Sigmoid colon (tissue), 7 donors: ENCODE data around the gene C13orf42. TPM values are rescaled to one million over a fixed set of nuclear protein-coding genes. Genes with fewer than 3 reads are reported as not detected.

Source experiments
- DNase-seq: peaks from one replicate; pipeline ENCODE4 v3.0.0-alpha.2; 2019
- H3K27ac ChIP-seq, 4 donors: fragments of 200-600 bp; sonication (generic); one replicate each; pipeline ENCODE4 v1.5.1; 2016 to 2019; ENCODE audit warnings: mild to moderate bottlenecking in 1 of 4
- H3K27me3 ChIP-seq, 3 donors: fragments of 200-600 bp; sonication (generic); one replicate each; pipeline ENCODE4 v1.5.1; 2019; ENCODE audit warnings: mild to moderate bottlenecking in 1 of 3
- H3K36me3 ChIP-seq, 4 donors: fragments of 200-600 bp; sonication (generic); one replicate each; pipeline ENCODE4 v1.5.1; 2016 to 2019
- H3K4me1 ChIP-seq, 4 donors: fragments of 200-600 bp; sonication (generic); one replicate each; pipeline ENCODE4 v1.5.1; 2017 to 2019
- H3K4me3 ChIP-seq, 4 donors: fragments of 200-600 bp; sonication (generic); one replicate each; pipeline ENCODE4 v1.5.1; 2017 to 2019; ENCODE audit warnings: mild to moderate bottlenecking in 2 of 4, moderate library complexity in 1 of 4
- H3K9me3 ChIP-seq, 4 donors: fragments of 200-600 bp in 3 of 4; sonication (generic) in 3 of 4; one replicate each; pipeline versions ENCODE4 v1.5.1 to v1.6.1; 2013 to 2019
- CTCF ChIP-seq, 4 experiments: fragments of 450-650 bp in 3 of 4; fragments of 200-600 bp in 1 of 4; IDR thresholded peaks; one replicate each; pipeline ENCODE4 v1.5.1; 2016 to 2019; ENCODE audit warnings: antibody characterized with exemption in 4 of 4, mild to moderate bottlenecking in 3 of 4, moderate library complexity in 2 of 4
- EP300 ChIP-seq, 4 donors: sonication (generic); formaldehyde crosslinking; IDR thresholded peaks; one replicate each; pipeline ENCODE4 v1.6.1; 2017; ENCODE audit warnings: antibody characterized with exemption in 4 of 4
- POLR2A ChIP-seq, 2 donors: fragments of 450-650 bp; IDR thresholded peaks; one replicate each; pipeline ENCODE4 v1.6.1; 2016; ENCODE audit warnings: antibody characterized with exemption in 2 of 2, mild to moderate bottlenecking in 2 of 2, moderate library complexity in 2 of 2
- POLR2AphosphoS5 ChIP-seq, 4 donors: sonication (generic); formaldehyde crosslinking; IDR thresholded peaks; one replicate each; pipeline ENCODE4 v1.6.1; 2017; ENCODE audit warnings: antibody characterized with exemption in 4 of 4
- WGBS, 2 donors: extraction: QIAGEN DNeasy Blood & Tissue Kit; methylation state at CpG; one replicate each; pipeline ENCODE4 v1.1.7; 2013; 5-methylcytosine and 5-hydroxymethylcytosine counted together
- intact Hi-C: fragments of 100-400 bp; cut with DNase I; formaldehyde crosslinking; loops from one replicate; pipeline ENCODE4 v1.15.1; 2023
- polyA plus RNA-seq, 3 donors: library from polyadenylated mRNA; stranded (reverse); fragments of 200-250 nt; gene quantifications; one replicate each; pipeline ENCODE4 v1.2.3, GENCODE V29; 2013
- total RNA-seq, 4 donors: library from RNA; depleted of rRNA; stranded (reverse); fragments of >200 nt; gene quantifications; one replicate each; pipeline ENCODE4 v1.1.0, GENCODE V29; 2016
- donor health status: healthy with polysubstance abuse.
- donor health status: Bipolar disorder and iron deficiency.
- donor health status: healthy.

The C13orf42 gene
- total and polyA plus RNA-seq, 7 donors = not detected

- no peak for DNase-seq
- Histone ChIP-seq H3K4me3 (no peak overlapping the region), H3K4me1 (no peaks in the 10 kb centered on the region), H3K27ac (no peak overlapping the region), H3K9me3 (no peaks in the 10 kb centered on the region), H3K36me3 (no peaks in the 10 kb centered on the region), H3K27me3 (no peaks in the 10 kb centered on the region)
- TF ChIP-seq CTCF (IDR thresholded peaks at IDR 0.05) (no peak), POLR2AphosphoS5 (IDR thresholded peaks at IDR 0.05) (no peak), EP300 (IDR thresholded peaks at IDR 0.05) (no peak)
- intact Hi-C loops = no loop called here
- 58 to 79% methylated on average over 2 of the region's 2 CpGs for WGBS, 2 donors
These were observed 75.1 kb downstream of the C13orf42 start for GRCh38 chr13:51035978-51036377.

- TF ChIP-seq POLR2AphosphoS5 (IDR thresholded peaks at IDR 0.05) (no peak), POLR2A (IDR thresholded peaks at IDR 0.05) (no peak), CTCF (IDR thresholded peaks at IDR 0.05) (no peak), EP300 (IDR thresholded peaks at IDR 0.05) (no peak)
- no peaks in the 10 kb centered on the region for H3K9me3 ChIP-seq
- no peaks in the 10 kb centered on the region for H3K36me3 ChIP-seq
- no peak overlapping the region for H3K27ac ChIP-seq
- no peaks in the 10 kb centered on the region for H3K4me1 ChIP-seq
- intact Hi-C loops = no loop called here
- no peak for DNase-seq
- WGBS, 2 donors = 86 to 90% methylated on average over 4 of the region's 4 CpGs
- H3K27me3 ChIP-seq = no peaks in the 10 kb centered on the region
- no peak overlapping the region for H3K4me3 ChIP-seq
These were observed 75.6 kb downstream of the C13orf42 start for GRCh38 chr13:51035469-51035868.

- TF ChIP-seq EP300 (IDR thresholded peaks at IDR 0.05) = no peak
- no peak for TF ChIP-seq CTCF (IDR thresholded peaks at IDR 0.05)
- no peak for TF ChIP-seq POLR2A (IDR thresholded peaks at IDR 0.05)
- Histone ChIP-seq H3K9me3 (no peaks in the 10 kb centered on the region), H3K27me3 (no peaks in the 10 kb centered on the region), H3K4me1 (no peaks in the 10 kb centered on the region), H3K4me3 (no peak overlapping the region), H3K27ac (no peak overlapping the region), H3K36me3 (no peaks in the 10 kb centered on the region)
- intact Hi-C loops = no loop called here
- WGBS, 2 donors = 72 to 85% methylated on average over 3 of the region's 3 CpGs
- DNase-seq = no peak
These were observed 76.2 kb downstream of the C13orf42 start for GRCh38 chr13:51034906-51035305.

GRCh38 chr13:51033421-51034185 is 77.5 kb downstream of the C13orf42 start:
- WGBS, 2 donors = 79 to 86% methylated on average over 5 of the region's 5 CpGs
- no peak for DNase-seq
- TF ChIP-seq CTCF (IDR thresholded peaks at IDR 0.05) (no peak), POLR2AphosphoS5 (IDR thresholded peaks at IDR 0.05) (no peak)
- Histone ChIP-seq H3K27ac (no peak overlapping the region), H3K9me3 (no peaks in the 10 kb centered on the region), H3K4me1 (no peaks in the 10 kb centered on the region), H3K36me3 (no peaks in the 10 kb centered on the region), H3K4me3 (no peak overlapping the region), H3K27me3 (no peaks in the 10 kb centered on the region)
- intact Hi-C loops = no loop called here

GRCh38 chr13:51032831-51033230 is 78.2 kb downstream of the C13orf42 start:
- no peak overlapping the region for H3K4me3 ChIP-seq
- WGBS, 2 donors = 93 to 96% methylated on average over 3 of the region's 3 CpGs
- H3K36me3 ChIP-seq = no peaks in the 10 kb centered on the region
- H3K27me3 ChIP-seq = no peaks in the 10 kb centered on the region
- no peak for DNase-seq
- no peak overlapping the region for H3K27ac ChIP-seq
- no peaks in the 10 kb centered on the region for H3K9me3 ChIP-seq
- no peaks in the 10 kb centered on the region for H3K4me1 ChIP-seq
- intact Hi-C loops = no loop called here
- TF ChIP-seq POLR2A (IDR thresholded peaks at IDR 0.05) (no peak), CTCF (IDR thresholded peaks at IDR 0.05) (no peak), POLR2AphosphoS5 (IDR thresholded peaks at IDR 0.05) (no peak), EP300 (IDR thresholded peaks at IDR 0.05) (no peak)
